Left renal cortex interstitium (tissue), 4 donors: Measurements from ENCODE around the gene ETDA. TPM values are rescaled to one million over a fixed set of nuclear protein-coding genes. Genes with fewer than 3 reads are reported as not detected.
"Not testable (repeated sequence)": the region's sequence is repeated elsewhere in the genome, so short reads cannot be mapped to it uniquely, and the experiment has no call there.

Source experiments
- DNase-seq, 4 donors: peaks; one replicate each; pipeline ENCODE4 v3.0.0-alpha.2; 2013; ENCODE audit warnings: low read depth in 4 of 4, low spot score in 2 of 4, missing footprints in 1 of 4
- polyA plus RNA-seq, 4 donors: library from polyadenylated mRNA; unstranded; fragments of 120-200 nt; gene quantifications; one replicate each; pipeline ENCODE4 v1.2.1, GENCODE V29; 2013; ENCODE audit not compliant: insufficient read length in 4 of 4

The ETDA gene
- under 1 TPM in 2 of 4 donors, not detected in 2; 0.39 to 0.51 TPM for polyA plus RNA-seq

- not testable (repeated sequence) for DNase-seq
These were observed at the start of gene ETDA for GRCh38 chrX:135252011-135252518. Gene ETDA, plus strand, starts transcription at chrX:135252061. Its CDS starts 1,216 bp downstream, at chrX:135253277.

- not testable (repeated sequence) for DNase-seq
These were observed 45.4 kb upstream of the ETDA start for GRCh38 chrX:135206427-135206826.

DNA sequence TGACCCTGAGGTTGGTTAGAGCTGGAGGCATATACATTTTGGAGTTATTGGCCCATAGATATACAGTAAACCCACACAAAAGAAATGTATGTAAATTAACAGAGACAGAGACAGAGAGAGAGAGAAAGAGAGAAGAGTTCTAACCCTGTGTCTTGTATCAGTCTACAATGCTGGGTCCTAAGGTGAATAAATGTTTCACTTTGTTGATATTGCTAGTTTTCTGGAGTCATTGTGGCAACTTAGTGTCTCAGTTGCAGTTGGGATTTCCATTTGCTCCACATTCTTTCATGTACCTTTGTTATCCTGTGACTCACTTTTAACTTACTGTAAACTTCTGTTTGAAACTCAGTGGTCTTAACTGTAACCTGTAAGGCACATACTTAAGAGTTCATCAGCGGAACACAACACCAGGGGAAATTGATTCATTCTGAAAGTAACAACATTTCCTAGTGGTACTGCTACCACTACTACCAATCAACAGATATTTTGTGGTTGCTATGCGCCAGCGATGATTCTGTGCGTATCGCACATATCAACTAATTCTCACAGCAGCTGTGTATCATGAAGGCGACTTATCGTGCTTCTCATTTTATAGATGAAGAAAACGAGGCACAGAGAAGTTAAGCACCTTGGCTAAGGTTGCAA, 38.5 kb upstream of the ETDA start:
- DNase-seq, result no peak

DNA sequence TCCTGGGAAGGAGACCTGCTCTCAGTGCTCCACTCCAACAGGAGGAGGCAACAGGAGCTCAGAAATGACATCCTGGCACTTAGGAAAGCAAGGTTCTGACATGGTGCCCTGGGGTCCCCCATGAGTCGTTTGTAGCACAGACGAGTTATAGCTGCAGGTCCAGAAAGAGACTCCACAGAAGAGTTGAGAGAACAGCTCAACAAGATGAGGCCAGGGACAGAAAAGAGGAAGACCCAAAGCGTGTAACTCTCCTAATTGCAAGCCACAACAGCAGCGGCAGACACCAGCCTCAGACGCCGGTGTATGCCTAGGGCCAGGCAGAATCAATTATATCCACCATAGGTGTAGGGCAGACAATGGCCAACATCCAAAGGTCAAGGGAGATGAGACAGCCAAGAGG, 5.9 kb upstream of the ETDA start:
- DNase-seq, result not testable (repeated sequence)

DNA sequence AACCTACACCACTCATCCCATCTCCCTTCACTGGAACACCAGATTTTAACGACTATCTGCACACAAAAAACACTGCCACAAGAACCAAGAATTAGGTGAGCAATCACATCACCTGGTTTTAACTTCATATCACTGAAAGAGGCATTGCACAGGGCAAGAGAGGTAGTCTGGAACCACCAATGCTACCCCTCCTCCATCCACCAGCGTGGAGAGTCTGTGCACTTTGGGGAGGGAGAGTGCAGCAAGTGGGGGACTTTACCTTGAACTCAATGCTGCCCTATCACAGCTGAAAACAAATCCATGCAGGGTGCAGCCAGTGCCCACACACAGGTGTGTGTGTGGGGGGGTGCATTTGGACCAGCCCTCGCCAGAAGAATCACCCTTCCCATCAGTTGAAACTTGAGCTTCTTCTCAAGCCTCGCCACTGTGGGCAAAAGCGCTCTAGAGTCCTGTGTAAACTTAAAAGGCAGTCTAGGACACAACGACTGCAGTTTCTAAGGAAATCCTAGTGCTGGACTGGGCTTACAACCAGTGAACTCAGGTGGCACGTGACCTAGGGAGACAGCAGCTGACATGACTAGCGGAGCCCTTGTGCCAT, 4.3 kb downstream of the ETDA start:
- not testable (repeated sequence) for DNase-seq

- no peak for DNase-seq
These were observed 5.1 kb downstream of the ETDA start for GRCh38 chrX:135256923-135257322.

DNA sequence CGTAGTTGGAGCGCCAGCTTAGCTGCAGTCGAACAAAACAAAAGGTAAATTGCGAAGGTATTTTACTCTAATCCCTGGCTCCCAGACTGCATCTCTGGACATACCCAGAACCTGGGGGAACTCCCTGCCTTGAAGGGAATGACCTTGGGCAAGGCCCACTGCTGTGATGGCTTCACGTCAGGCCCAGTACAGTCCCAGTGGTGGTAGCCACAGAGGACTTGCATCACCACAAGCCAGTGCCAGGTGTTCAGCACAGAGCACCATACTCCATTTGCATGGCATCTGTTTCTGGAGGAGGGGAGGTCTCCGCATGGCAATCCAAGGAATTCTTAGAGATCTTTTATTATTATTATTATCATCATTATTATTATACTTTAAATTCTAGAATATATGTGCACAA, 5.6 kb downstream of the ETDA start:
- DNase-seq, result no peak

- not testable (repeated sequence) for DNase-seq
These were observed 9.1 kb downstream of the ETDA start for GRCh38 chrX:135260976-135261375.

DNA sequence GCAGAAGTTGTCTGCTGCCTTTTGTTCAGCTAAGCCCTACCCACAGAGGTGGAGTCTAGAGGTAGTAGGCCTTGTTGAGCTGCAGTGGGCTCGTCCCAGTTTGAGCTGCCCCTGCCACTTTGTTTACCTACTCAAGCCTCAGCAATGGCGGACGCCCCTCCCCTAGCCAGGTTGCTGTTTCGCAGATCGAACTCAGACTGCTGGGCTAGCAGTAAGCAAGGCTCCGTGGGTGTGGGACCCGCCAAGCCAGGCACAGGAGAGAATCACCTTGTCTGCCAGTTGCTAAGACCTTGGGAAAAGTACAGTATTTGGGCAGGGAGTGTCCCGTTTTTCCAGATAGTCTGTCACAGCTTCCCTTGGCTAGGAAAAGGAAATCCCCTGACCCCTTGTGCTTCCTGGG, 11.5 kb downstream of the ETDA start:
- DNase-seq, result not testable (repeated sequence)

GRCh38 chrX:135264206-135264605, 12.3 kb downstream of the ETDA start:
- no peak for DNase-seq

DNA sequence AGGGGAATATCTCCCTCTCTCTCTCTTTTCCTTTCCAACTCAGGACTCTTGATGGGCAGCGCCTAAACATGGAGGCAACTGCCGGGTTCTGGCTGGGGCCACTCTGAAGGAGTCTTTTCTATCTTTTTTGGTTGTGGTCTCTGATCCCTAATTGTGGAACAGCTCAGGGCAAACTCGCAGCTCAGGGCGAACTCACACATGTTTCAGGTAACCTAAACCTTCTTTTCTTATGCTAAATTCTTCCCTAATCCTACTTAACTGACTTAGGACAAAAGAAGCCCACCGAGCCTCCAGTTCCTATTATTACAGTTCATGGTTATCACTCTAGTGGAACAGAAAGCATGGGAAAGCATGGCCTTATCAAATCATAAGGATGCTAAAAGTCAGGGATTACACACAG, 21.3 kb downstream of the ETDA start:
- DNase-seq, result no peak

GRCh38 chrX:135275973-135276372, 24.1 kb downstream of the ETDA start:
- DNase-seq, result no peak

DNA sequence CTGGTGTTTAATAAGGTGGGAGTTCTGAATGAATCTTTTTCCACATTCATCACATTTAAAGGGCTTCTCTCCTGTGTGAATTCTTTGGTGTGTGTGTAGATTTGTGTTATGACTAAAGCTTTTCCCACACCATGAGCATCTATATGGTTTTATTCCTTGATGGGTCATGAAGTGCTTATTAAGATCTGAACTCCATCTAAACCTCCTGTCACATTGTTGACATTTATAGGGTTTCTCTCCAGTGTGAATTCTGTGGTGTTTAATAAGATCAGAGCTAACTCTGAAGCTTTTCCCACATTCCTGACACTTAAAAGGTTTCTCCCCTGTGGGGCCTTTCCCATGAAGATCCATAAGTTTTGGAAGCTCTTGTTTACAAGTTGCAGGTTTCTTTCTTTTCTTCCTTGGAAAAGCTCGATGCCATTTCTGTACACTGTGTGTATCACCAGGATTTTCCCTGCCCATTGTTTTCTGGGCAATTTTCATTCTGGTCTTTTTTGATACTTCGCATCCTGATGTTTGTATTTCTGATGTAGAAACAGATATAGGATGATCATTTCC, 35.5 kb downstream of the ETDA start:
- DNase-seq, result no peak

GRCh38 chrX:135295238-135295943, 43.5 kb downstream of the ETDA start:
- DNase-seq, result peak; percentile 7 to 34 (median 20)

GRCh38 chrX:135295944-135296305, 44.1 kb downstream of the ETDA start:
- no peak for DNase-seq

- no peak for DNase-seq
These were observed 50.5 kb downstream of the ETDA start for GRCh38 chrX:135302269-135302873.

Other genes with a start within 250 kb of the ETDA start
- 10 to 100 TPM; 22.6 to 26.2 (median 25.6) TPM for gene RTL8B, start 229.5 kb upstream of the ETDA start, polyA plus RNA-seq
- 100 to 1,000 TPM; 154 to 225 (median 183) TPM for gene RTL8C, start 219.7 kb upstream of the ETDA start, polyA plus RNA-seq
- 100 to 1,000 TPM in 1 of 4 donors, 10 to 100 TPM in 3; 73.2 to 103 (median 91.1) TPM for gene RTL8A, start 199.9 kb upstream of the ETDA start, polyA plus RNA-seq
- gene SMIM10L2B, start 153.3 kb upstream of the ETDA start, polyA plus RNA-seq, result 1 to 10 TPM; 7.1 to 9.4 (median 8.2) TPM
- gene ETDB, start 131.5 kb upstream of the ETDA start, polyA plus RNA-seq, result under 1 TPM in 1 of 4 donors, not detected in 3; 0.25 TPM
- under 1 TPM; 0.13 to 0.30 (median 0.20) TPM for gene CT55, start 80.7 kb upstream of the ETDA start, polyA plus RNA-seq
- not detected for gene ETDC, start 57.4 kb downstream of the ETDA start, polyA plus RNA-seq
- 10 to 100 TPM; 16.4 to 23.5 (median 19.1) TPM for gene ZNF75D, start 92.0 kb downstream of the ETDA start, polyA plus RNA-seq
- gene ZNF449, start 92.7 kb downstream of the ETDA start, polyA plus RNA-seq, result 10 to 100 TPM; 12.0 to 15.1 (median 13.1) TPM
- 10 to 100 TPM; 10.0 to 11.2 (median 10.8) TPM for gene SMIM10L2A, start 169.9 kb downstream of the ETDA start, polyA plus RNA-seq